GM12891 (cell line): ENCODE data around the gene FBXL7.

Source experiments
- POLR2AphosphoS5 ChIP-seq: IDR thresholded peaks from 2 replicates; pipeline ENCODE4 v1.6.1; 2011; ENCODE audit warnings: low read depth, low read length, control low read depth
- TAF1 ChIP-seq: IDR thresholded peaks from 2 replicates; pipeline ENCODE4 v1.6.1; 2011; ENCODE audit warnings: low read depth, low read length, control low read depth

DNA sequence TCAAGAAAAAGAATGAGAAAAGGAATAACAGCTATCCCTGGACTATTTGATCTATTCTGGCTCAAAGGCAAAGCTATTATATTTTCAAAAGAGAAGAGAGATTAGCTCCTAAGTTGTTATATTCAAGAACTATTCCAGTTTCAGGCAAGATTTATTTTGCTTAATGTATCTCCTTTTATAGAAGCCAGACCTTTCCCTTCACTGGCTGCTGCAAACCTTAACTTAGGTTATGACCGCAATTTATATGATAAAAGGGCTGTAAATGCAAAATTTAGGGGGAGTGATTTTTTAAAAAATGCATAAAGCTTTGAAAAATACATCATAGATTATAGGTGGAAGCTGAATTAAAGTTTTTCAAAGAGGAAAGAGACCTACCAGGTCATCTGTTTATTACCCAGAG lies 97.8 kb downstream of the FBXL7 start:
- no peak for TF ChIP-seq TAF1
- no peak for TF ChIP-seq POLR2AphosphoS5
